Skeletal muscle cell (primary cell): Measurements from ENCODE around the gene CMPK1.
A peak's percentile ranks its signal among the peaks of the same experiment; 100 is the strongest.

Experiments used
- DNase-seq: peaks from one replicate; pipeline ENCODE4 v3.0.0-alpha.2; 2010; ENCODE audit warnings: low read depth
- H3K4me3 ChIP-seq: 2 replicates; pipeline ENCODE4 v1.5.1; 2011; ENCODE audit warnings: low read depth, mild to moderate bottlenecking, control low read depth, low read length, moderate library complexity

The CMPK1 gene

DNA sequence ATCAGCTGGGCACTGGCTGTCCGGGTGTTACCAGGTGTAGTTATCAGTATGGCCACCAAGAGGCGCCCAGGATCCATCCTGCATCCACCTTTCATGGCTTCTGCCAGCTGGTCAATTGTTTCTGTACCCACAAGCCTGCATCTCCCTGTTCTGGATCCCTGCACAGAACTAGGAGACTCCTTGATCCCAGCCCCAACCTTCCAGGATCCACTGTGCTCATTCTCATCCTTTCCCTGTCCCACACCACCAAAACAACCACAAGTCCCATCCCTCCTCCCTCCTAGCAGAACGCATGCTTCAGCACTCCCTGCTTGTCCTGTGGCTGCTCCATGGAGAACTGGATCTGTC, 55.3 kb downstream of the CMPK1 start:
- DNase-seq = no peak
- no peak overlapping the region for H3K4me3 ChIP-seq

DNA sequence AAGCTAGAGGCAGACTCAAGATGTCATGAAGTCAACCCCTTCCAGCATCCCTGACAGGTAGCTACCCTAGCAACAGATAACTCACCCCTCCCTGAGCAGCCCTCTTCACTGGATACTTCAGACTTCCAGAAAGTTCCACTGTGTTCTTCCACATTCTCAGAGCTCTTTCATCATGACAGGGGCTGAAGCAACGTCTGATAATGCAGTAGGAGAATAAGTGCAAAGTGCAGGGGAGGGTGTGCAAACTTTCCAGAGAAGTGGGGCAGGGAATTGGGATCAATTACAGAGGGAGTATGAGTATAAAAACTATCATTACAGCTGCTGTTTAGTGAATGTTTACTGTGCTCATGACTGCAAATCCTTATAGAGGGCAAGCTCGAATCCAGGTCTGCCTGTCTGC, 56.1 kb downstream of the CMPK1 start:
- no peak for DNase-seq
- no peak overlapping the region for H3K4me3 ChIP-seq

DNA sequence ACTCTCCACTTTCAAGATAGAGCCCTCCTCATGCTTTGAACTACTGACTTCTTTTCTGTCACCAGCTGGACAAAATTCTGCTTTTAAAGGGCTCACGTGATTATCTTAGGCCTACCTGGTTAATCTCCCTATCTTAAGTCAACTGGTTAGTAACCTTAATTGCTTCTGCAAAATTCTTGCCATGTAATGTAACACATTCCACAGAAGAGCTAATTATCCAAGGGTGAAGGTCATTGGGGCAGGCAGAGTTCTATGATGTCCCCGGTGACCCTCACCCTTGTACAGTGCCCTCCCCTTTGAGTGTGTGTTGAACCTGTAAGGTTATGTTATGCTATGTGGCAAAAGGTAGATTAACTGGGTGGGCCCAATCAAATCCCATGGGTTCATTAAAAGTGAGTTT, 57.3 kb downstream of the CMPK1 start:
- no peak for DNase-seq
- no peak overlapping the region for H3K4me3 ChIP-seq

DNA sequence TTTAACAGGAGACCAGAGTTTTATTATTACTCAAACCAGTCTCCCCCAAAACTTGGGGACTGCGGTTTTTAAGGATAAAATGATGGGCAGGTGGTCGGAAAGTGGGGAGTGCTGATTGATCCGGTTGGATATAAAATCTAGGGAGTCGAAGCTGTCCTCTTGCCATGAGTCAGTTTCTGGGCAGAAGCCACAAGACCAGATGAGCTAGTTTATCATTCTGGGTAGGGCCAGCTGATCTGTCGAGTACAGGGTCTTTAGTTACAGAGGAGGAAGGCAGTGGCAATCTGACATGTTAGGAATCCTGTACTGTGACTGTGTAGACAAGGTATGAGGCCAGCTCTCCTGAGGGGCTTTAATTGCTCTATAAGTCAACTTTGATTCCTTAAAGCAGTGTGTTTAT, 59.6 kb downstream of the CMPK1 start:
- DNase-seq = no peak
- no peak overlapping the region for H3K4me3 ChIP-seq

DNA sequence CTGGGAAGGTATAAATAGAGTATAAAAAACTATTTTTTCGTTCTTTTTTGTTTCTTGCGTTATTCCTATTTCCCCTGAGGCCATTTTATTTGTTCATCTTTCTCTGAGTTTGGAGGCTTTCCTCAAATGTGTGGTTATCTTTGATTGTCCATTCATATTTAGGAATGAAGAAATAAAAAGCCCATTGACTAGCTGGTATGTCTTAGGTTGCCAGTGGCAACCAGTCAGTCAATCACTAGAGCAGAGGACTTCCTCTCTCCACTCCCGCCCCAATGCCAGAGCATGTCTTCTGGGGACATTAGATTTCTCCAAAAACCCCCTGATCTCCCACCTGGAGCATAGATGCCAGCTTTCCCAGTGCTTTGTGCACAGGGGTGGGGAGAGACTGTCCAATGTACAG, 61.8 kb downstream of the CMPK1 start:
- no peak overlapping the region for H3K4me3 ChIP-seq
- no peak for DNase-seq

DNA sequence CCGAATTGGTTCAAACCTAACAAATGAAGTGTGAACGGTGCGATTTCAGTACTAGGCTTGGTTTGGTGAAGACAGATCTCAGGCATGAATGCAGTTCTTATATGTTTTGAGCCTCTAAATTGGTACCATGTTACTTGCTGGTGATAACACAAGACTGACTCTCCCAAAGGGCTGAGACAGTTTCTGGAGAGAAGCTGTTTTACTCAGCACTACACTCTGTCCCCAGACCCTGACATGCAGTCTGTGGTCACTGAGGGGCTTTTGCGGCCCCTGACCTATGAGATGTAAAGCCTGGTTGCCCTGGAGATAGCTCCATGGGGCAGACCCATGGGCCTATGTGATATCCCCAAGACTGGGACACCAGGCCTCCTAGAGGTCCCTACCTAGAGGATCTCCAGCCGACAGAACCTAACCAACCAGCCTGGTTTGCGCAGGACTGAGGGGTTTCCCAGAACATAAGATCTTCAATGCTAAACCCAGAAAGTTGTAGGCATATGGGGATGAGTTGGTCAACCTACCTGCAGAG, 63.1 kb downstream of the CMPK1 start:
- DNase-seq = no peak

DNA sequence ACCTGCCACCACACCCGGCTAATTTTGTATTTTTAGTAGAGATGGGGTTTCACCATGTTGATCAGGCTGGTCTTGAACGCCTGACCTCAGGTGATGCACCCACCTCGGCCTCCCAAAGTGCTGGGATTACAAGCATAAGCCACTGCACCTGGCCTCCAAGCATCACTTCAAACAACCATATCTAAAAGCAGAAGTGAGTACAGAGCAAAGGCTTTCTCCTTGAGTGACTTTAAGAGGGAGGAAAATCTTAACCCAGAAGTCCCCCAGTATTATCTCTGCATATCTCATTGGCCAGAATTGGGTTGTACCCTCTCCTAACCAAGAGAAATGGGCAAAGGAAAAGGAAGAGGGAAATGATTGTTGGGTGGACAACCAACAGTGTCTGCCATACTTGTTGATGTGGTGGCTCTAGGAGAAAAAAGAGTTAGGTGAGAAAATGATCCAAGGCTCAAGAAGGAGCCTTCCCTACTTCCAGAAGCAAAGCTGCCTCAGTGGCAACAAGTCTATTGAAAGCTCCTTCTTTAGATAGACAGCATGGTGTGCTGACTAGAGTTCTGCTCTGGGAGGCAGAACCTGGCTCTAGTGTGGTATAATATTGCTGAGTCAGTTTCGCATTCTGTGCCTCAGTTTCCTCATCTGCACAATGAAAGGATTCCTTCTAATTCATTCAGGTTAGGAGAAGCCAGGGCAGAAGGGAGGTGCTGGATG, 65.7 kb downstream of the CMPK1 start:
- no peak for DNase-seq
- no peak overlapping the region for H3K4me3 ChIP-seq

More for the DNA sequence above, 63.1 kb downstream of the CMPK1 start:
- no peak overlapping the region for H3K4me3 ChIP-seq

DNA sequence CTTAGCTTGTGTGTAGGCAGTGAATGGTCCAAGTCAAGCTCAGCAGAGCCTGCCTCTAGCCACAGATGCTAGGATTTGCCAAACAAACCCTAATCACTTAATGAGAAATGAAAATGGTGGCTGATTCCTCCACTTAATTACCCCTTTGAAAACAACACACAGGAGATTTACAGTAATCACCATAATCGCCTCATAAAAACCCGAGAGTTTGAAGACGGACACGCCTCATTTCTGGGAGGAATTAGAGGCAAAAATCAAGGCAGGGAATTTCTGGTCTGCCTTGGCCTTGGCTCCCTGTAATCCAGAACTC, 66.2 kb downstream of the CMPK1 start:
- no peak overlapping the region for H3K4me3 ChIP-seq
- no peak for DNase-seq

DNA sequence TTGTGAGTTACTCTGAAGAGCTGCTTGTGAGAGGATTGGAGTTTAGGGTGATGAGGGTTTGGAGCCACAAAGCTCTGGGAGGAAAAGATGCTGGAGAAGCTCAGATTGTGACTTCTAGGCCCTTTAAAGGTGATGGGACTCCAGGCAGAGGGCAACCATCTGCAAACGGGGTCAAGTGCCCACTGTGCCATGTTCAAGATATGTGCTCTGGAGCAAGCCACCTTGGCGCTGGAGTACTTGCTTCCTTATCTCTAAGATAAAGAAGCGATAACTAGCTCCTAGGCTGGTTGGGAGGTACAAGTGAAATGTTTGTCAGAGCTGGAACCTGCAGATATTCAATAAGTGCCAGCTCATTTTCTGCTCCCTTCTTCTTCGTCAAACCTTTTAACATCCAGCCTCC, 68.2 kb downstream of the CMPK1 start:
- H3K4me3 ChIP-seq = no peak overlapping the region
- DNase-seq = no peak

DNA sequence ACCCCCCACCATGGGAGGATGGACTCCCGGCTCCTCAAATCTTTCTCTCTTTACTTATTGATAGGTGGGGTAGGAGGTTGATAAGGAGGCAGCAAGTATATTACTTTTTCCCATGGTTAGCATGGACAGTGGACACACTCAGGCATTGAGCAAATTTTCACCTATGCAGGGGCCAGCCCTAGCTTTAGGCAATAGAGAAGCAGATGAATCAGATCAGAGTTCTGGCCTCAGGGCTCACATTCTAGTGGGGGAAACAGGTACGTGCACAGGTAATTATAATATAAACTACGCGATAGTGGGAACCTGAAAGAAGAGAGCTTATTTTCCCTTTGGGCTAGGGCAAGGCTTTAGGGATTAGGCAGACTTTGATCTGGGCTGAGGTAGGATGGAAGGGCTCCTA, 69.0 kb downstream of the CMPK1 start:
- no peak for DNase-seq
- no peak overlapping the region for H3K4me3 ChIP-seq

DNA sequence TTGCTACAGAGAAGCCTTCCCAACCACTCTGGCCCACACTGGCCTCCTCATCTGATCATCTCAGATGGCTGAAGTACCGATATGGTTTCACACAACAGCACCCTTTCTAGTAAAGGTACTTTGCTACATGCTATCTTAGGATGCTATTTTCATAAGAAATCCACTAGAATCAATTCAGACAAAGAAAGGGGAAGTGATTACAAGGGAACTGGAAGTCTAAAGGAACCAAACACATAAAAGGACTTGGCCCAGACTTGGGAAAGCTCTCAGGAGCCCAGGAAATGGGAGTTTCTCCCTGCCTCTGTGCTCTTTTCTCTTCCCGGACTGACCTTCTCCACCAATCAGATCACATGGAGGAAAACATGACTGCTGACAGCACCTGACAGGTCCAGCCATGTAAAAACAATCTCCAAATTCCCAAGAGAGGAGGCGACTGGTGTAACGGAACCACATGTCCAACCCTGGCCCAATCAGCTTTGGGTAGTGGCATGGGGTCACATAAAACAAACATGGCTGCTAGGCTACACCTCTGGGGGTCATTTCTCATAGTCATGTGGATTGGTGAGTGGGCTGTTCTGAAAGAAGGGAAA, 69.8 kb downstream of the CMPK1 start:
- no peak for DNase-seq
- no peak overlapping the region for H3K4me3 ChIP-seq

DNA sequence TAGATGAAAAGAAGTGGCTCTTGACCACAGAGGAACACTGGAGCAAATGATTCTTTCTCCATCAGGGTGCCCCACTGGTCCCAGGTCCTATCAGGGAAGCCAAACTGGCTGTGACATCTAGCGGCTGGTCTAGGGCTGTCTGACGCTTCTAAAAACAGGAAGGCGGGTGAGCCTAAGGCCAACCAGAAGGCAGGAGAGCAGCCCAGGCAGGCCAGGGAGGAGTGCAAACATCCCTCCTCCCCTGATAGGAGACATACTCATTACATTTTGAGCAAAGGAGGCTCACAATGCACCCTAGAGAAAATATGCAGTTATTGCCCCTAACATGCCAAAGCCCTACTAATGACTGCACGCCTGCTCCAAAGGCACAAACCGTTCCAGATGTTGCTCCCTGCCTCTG, 72.1 kb downstream of the CMPK1 start:
- H3K4me3 ChIP-seq = no peak overlapping the region
- DNase-seq = no peak

DNA sequence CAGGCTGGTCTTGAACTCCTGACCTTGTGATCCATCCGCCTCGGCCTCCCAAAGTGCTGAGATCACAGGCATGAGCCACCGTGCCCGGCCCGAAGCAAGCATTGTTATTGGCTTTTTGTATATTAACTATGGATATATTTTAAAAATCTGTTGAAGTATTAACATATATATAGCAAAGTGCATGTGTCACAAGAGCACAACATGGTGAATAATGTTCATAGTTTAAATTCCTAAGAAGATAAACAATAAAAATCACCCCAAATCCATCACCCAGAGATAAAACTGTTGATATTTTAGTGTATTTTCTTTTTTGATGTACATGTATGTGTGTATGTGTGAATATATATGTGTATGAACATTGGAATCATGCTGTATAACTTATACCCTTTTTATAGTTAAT, 73.4 kb downstream of the CMPK1 start:
- no peak overlapping the region for H3K4me3 ChIP-seq
- DNase-seq = no peak

DNA sequence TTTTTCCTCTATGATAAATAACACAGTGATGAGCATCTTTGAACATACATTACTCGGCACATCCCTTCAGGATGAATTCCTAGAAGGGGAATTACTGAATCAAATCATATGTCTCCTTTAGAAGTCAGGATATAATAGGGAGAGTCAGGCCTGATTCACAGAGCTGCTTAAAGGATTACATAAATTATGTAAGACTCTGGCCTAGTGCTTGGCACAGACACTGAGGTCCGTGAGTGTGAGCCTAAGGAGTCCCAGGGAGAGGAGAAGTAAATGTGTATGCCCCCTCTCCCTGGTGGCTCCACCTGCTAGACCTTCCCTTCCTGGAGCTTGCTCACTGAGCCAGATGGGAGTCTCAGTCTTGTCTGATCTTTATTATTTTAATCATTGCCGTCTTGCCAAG, 73.9 kb downstream of the CMPK1 start:
- DNase-seq = no peak
- H3K4me3 ChIP-seq = no peak overlapping the region

DNA sequence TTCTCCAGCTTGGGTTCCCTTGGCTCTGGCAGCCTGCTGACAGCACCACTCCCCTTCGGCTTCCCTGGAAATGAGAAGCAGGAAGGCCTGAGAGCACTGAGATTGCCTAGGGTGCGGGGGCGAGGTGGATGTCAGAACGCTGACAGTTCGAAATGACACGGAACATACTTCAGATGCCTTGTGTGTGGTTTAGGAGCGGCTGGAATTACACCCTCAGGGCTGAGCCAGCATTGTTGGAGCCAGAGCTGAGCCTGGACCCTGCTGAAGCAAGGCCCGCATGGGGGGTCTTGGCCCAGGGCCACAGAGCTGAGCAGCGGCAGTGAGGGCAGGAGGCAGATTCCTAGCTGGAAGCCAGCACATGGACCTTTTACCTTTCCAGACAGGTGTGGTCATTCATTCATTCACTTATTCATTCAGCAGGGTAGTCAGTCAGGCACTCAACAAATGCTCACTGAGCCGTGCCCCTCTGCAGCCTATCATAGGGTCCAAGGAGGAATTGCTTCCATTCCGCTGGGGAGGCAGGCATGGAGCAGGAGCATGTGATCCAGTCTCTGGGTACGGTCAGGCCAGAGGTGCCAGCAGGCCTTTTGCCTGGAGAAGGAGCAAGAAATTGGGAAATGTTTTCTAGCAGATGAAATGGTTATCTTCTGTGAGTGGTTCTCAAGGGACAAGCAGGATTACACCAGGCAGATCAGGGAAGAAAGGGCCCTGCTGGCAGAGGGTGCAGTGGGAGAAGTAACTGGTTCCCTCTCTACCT, 75.9 kb downstream of the CMPK1 start:
- H3K4me3 ChIP-seq = no peak overlapping the region
- peak; percentile 56 for DNase-seq

DNA sequence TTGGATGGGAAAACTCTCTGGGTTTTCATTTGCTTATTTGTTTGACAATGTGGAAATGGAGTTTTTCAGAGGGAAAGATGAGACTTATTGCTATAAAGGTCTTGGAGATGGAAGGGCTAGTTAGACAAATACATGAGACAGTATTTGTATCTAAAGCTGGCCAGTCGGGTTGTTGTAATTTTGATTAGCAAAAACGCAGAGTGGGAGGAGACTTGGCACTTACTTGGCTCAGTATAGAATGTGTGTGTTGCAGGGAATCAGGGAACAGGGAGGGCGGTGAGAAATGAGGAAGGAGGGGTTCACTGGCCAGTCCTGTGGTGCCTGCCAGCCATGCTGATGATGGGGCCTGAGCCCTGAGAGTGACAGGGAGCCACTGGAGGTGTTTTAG, 76.5 kb downstream of the CMPK1 start:
- no peak for DNase-seq
- H3K4me3 ChIP-seq = no peak overlapping the region

DNA sequence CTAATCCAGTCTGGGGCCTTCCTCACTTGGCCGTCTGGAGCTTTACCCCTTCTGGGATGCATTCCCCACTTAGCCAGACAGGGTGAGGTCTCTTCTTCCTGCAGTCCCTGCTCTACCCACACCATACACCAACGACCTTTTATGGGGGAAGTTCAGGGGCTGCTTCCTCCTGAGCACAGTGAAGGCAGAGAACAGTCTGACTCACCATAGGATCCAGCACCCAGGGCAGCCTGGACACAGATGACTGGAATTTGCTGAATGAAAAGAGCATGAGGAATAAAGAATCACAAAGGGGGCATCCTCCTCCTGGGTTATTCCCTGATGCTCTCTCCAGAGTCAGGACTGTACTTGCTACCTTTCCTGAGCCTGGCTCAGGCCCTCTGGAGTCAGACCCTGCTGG, 77.8 kb downstream of the CMPK1 start:
- no peak for DNase-seq
- no peak overlapping the region for H3K4me3 ChIP-seq

DNA sequence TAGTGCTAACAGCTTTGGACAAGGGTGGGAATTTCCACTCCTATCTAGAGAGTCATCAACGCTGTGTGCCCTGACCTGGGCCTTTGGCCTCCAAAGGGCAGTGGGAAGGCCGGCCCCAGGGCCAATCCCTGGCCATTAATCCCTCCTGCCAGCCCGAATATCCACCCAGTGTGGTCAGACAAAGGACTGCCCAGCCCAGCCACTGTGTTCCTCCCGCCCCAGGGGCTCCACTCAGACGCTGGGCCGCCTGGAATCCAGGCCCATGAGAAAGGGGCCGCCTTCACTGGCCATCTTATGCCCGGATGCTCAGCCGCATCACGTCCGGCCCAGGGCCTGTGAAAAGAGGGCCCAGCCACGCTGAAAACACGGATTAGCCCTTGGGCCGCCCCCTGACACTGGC, 78.8 kb downstream of the CMPK1 start:
- H3K4me3 ChIP-seq = no peak overlapping the region
- no peak for DNase-seq

DNA sequence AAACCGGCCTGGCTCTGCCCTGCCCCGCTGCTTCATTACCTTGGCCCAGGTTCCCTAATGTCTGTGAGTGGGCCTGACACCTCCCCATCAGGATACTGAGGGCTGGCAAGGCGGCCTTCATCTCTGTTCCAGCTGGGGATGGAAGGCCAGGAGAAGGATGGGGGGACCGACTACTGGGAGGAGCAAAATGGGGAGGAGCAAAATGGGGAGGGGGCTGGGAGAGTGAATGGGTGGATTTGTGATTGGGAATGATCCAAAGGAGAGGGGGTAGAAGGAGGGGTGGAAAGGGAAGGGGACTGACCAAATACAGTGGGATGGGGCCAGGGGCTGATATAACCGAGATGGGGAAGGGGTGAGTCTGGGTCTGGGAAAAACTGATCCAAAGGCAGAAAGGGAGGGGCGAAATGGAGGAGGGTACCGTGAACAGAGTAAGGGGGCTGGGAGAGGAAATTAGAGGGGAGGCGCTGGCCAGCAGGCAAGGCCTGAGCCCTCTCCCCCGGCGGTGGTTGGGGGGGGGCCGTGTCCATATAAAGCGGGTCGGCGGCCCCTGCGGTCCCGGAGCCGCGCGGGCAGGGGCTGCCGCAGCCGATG, 82.2 kb downstream of the CMPK1 start, which contains the start of gene FOXE3:
FOXE3 (plus strand) TSS at position 558 of the 591 bp plus-strand sequence; CDS start at position 589, 31 bp downstream.
- no peak for DNase-seq
- H3K4me3 ChIP-seq = peak within 1 kb of the TSS; percentile 38

DNA sequence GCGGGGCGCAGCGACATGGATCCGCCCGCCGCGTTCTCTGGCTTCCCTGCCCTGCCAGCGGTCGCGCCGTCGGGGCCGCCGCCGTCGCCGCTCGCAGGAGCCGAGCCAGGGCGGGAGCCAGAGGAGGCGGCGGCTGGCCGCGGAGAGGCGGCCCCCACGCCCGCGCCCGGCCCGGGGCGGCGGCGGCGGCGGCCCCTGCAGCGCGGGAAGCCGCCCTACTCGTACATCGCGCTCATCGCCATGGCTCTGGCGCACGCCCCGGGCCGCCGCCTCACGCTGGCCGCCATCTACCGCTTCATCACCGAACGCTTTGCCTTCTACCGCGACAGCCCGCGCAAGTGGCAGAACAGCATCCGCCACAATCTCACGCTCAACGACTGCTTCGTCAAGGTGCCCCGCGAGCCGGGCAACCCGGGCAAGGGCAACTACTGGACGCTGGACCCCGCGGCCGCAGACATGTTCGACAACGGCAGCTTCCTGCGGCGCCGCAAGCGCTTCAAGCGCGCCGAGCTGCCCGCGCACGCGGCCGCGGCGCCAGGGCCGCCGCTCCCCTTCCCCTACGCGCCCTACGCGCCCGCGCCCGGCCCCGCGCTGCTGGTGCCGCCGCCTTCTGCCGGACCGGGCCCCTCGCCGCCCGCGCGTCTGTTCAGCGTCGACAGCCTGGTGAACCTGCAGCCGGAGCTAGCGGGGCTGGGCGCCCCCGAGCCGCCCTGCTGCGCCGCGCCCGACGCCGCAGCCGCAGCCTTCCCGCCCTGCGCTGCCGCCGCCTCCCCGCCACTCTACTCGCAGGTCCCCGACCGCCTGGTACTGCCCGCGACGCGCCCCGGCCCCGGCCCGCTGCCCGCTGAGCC, 83.0 kb downstream of the CMPK1 start:
- peak overlapping the region; percentile 38 for H3K4me3 ChIP-seq

More for the DNA sequence above, 83.0 kb downstream of the CMPK1 start:
- no peak for DNase-seq
